ENCODE measurements around the gene ZC3H7B. TPM values are rescaled to one million over a fixed set of nuclear protein-coding genes. Genes with fewer than 3 reads are reported as not detected.
A peak's percentile ranks its signal among the peaks of the same experiment; 100 is the strongest.

The ZC3H7B gene
- total RNA-seq, 6 experiments from 2014 or later = 26.5 to 50.1 (median 42.7) TPM

- no peaks in the 10 kb centered on the region for H3K27me3 ChIP-seq
- H3K27ac ChIP-seq = peak overlapping the region; percentile 11 to 90 (median 81)
- WGBS (ENCODE audit: insufficient coverage, low coverage, low lambda C conversion rate, missing lambda C conversion rate) = 30% methylated on average over 2 of the region's 3 CpGs
- TF ChIP-seq CTCF (IDR thresholded peaks at IDR 0.05) (no peak), POLR2A (IDR thresholded peaks at IDR 0.05) (no peak)
- intact Hi-C loops (cut with DNase I) = no loop called here
- no peaks in the 10 kb centered on the region for H3K36me3 ChIP-seq
- ATAC-seq (peak; percentile 19 to 50 (median 26)), DNase-seq (no peak)
- no peak overlapping the region for H3K4me3 ChIP-seq
- no peaks in the 10 kb centered on the region for H3K9me3 ChIP-seq
- H3K4me1 ChIP-seq = peaks cover 0 to 28% (median 11%) of the 10 kb centered on the region in 4 donors
Measured at GRCh38 chr22:41308054-41308453, 6.7 kb downstream of the ZC3H7B start.

GRCh38 chr22:41308544-41308947 lies 7.2 kb downstream of the ZC3H7B start:
- TF ChIP-seq CTCF (IDR thresholded peaks at IDR 0.05) = no peak
- TF ChIP-seq POLR2A (IDR thresholded peaks at IDR 0.05) = peak; percentile 48
- no peaks in the 10 kb centered on the region for H3K27me3 ChIP-seq
- WGBS (ENCODE audit: insufficient coverage, low coverage, low lambda C conversion rate, missing lambda C conversion rate) = 27% methylated on average over 4 of the region's 7 CpGs
- intact Hi-C loops (cut with DNase I) = no loop called here
- peaks cover 0 to 27% (median 11%) of the 10 kb centered on the region in 4 donors for H3K4me1 ChIP-seq
- H3K27ac ChIP-seq = peak overlapping the region; percentile 11 to 90 (median 81)
- no peaks in the 10 kb centered on the region for H3K9me3 ChIP-seq
- H3K4me3 ChIP-seq = no peak overlapping the region
- peak; percentile 88 to 97 (median 90) for ATAC-seq
- H3K36me3 ChIP-seq = no peaks in the 10 kb centered on the region
- DNase-seq = peak; percentile 92 to 97 (median 95)

- Histone ChIP-seq H3K9me3 (no peaks in the 10 kb centered on the region), H3K27ac (no peak overlapping the region), H3K4me3 (no peak overlapping the region), H3K27me3 (no peaks in the 10 kb centered on the region), H3K36me3 (no peaks in the 10 kb centered on the region), H3K4me1 (peaks cover 0 to 23% (median 11%) of the 10 kb centered on the region in 4 donors)
- ATAC-seq = no peak
- 17% methylated on average over 1 of the region's 1 CpG for WGBS (ENCODE audit: insufficient coverage, low coverage, low lambda C conversion rate, missing lambda C conversion rate)
- intact Hi-C loops (cut with DNase I) = no loop called here
- DNase-seq = no peak
- TF ChIP-seq CTCF (IDR thresholded peaks at IDR 0.05) (no peak), POLR2A (IDR thresholded peaks at IDR 0.05) (no peak)
Measured at GRCh38 chr22:41310336-41310735, 9.0 kb downstream of the ZC3H7B start.

GRCh38 chr22:41311487-41311886 lies 10.2 kb downstream of the ZC3H7B start:
- ATAC-seq = no peak
- H3K27me3 ChIP-seq = no peaks in the 10 kb centered on the region
- no peak overlapping the region for H3K4me3 ChIP-seq
- intact Hi-C loops (cut with DNase I) = no loop called here
- peaks cover 0 to 2% (median 0%) of the 10 kb centered on the region in 4 donors for H3K36me3 ChIP-seq
- no peak overlapping the region for H3K27ac ChIP-seq
- H3K4me1 ChIP-seq = peaks cover 0 to 23% (median 10%) of the 10 kb centered on the region in 4 donors
- DNase-seq = no peak
- 90% methylated on average over 5 of the region's 5 CpGs for whole genome bisulfite sequencing (ENCODE audit: insufficient coverage, low coverage, low lambda C conversion rate, missing lambda C conversion rate)
- H3K9me3 ChIP-seq = no peaks in the 10 kb centered on the region
- TF ChIP-seq CTCF (IDR thresholded peaks at IDR 0.05) = no peak
- TF ChIP-seq POLR2A (IDR thresholded peaks at IDR 0.05) = no peak

- H3K27me3 ChIP-seq = no peaks in the 10 kb centered on the region
- WGBS (ENCODE audit: insufficient coverage, low coverage, low lambda C conversion rate, missing lambda C conversion rate) = 92% methylated on average over 4 of the region's 8 CpGs
- no peak overlapping the region for H3K4me3 ChIP-seq
- TF ChIP-seq POLR2A (IDR thresholded peaks at IDR 0.05) (no peak), CTCF (IDR thresholded peaks at IDR 0.05) (no peak)
- H3K27ac ChIP-seq = no peak overlapping the region
- no peak for ATAC-seq
- H3K9me3 ChIP-seq = no peaks in the 10 kb centered on the region
- intact Hi-C loops (cut with DNase I) = no loop called here
- DNase-seq = no peak
- H3K36me3 ChIP-seq = peaks cover 0 to 2% (median 0%) of the 10 kb centered on the region in 4 donors
- H3K4me1 ChIP-seq = no peaks in the 10 kb centered on the region
Measured at GRCh38 chr22:41314821-41315220, 13.5 kb downstream of the ZC3H7B start.
